K562 (cell line): ENCODE results near the gene THAP5. TPM values are rescaled to one million over a fixed set of nuclear protein-coding genes. Genes with fewer than 3 reads are reported as not detected.

ENCODE experiments used
- THRAP3 ChIP-seq: fragments of 450-650 bp; IDR thresholded peaks from 2 replicates; pipeline ENCODE4 v1.6.1; 2016; ENCODE audit warnings: mild to moderate bottlenecking, inconsistent platforms, borderline replicate concordance
- polyA plus RNA-seq, 8 experiments: library from polyadenylated mRNA; depleted of rRNA in 4 of 8; stranded (reverse) in 5 of 8; unstranded in 3 of 8; fragments of >200 nt; fragmentation: Nextera tagmentation in 2 of 8; fragmentation: Illumina TruSeq in 1 of 8; extraction: Ambion mirVana in 2 of 8; extraction: Trizol in 1 of 8; gene quantifications; 2 replicates each; pipeline versions ENCODE4 v1.2.1 to v1.2.3, GENCODE V29; 2011 to 2014; ENCODE audit warnings: inconsistent platforms in 1 of 8, missing spikeins in 1 of 8
- total RNA-seq, 7 experiments: library from RNA; depleted of rRNA in 6 of 7; stranded (reverse); fragments of >200 nt in 6 of 7; fragmentation: Illumina TruSeq in 2 of 7; extraction: Trizol in 2 of 7; gene quantifications; 2 replicates each; pipeline versions ENCODE4 v1.2.1 to v1.2.3, GENCODE V29; 2011 to 2021; ENCODE audit warnings: low replicate concordance in 1 of 7
- TF ChIP-seq, protein P1 (sequence below): fragments of 450-650 bp; IDR thresholded peaks from 2 replicates; pipeline ENCODE4 v1.6.1; 2016; ENCODE audit warnings: low read depth

Gene THAP5
- total and polyA plus RNA-seq, 9 of the 15 experiments (the other 6 are each of a cell fraction or from before 2014, with no cell fraction given), result 16.5 to 58.1 (median 28.2) TPM

DNA sequence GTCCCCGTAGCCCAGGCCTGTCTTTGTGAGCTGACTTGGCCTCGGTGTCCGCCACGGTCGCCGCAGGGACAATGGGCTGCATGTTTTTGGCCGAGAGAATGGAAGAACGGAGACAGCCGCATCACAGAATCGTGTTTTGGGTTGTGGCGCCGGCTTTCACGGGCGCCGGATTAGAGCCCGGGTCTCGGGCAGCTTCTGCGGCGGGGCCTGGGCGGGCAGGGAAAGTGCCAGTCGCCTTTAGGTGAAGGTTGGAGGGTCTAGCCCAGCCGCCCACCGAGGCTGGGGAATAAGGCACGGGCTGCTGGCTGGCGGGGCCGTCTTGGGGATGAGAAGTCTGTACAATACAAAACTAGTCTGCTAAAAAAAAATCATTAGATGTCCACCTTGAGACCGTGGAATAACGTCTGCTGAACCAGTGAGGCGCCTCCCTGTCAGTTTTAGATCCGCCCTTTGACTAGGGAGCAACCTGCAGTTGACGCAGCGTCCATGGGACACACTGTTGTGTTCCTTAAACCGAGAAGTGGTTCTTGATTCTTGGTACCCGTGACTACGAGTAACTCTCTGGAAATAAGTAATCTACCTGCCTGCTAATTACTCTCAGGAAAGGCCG is 745 bp upstream of the THAP5 start (continued):
- TF ChIP-seq, protein P1, sequence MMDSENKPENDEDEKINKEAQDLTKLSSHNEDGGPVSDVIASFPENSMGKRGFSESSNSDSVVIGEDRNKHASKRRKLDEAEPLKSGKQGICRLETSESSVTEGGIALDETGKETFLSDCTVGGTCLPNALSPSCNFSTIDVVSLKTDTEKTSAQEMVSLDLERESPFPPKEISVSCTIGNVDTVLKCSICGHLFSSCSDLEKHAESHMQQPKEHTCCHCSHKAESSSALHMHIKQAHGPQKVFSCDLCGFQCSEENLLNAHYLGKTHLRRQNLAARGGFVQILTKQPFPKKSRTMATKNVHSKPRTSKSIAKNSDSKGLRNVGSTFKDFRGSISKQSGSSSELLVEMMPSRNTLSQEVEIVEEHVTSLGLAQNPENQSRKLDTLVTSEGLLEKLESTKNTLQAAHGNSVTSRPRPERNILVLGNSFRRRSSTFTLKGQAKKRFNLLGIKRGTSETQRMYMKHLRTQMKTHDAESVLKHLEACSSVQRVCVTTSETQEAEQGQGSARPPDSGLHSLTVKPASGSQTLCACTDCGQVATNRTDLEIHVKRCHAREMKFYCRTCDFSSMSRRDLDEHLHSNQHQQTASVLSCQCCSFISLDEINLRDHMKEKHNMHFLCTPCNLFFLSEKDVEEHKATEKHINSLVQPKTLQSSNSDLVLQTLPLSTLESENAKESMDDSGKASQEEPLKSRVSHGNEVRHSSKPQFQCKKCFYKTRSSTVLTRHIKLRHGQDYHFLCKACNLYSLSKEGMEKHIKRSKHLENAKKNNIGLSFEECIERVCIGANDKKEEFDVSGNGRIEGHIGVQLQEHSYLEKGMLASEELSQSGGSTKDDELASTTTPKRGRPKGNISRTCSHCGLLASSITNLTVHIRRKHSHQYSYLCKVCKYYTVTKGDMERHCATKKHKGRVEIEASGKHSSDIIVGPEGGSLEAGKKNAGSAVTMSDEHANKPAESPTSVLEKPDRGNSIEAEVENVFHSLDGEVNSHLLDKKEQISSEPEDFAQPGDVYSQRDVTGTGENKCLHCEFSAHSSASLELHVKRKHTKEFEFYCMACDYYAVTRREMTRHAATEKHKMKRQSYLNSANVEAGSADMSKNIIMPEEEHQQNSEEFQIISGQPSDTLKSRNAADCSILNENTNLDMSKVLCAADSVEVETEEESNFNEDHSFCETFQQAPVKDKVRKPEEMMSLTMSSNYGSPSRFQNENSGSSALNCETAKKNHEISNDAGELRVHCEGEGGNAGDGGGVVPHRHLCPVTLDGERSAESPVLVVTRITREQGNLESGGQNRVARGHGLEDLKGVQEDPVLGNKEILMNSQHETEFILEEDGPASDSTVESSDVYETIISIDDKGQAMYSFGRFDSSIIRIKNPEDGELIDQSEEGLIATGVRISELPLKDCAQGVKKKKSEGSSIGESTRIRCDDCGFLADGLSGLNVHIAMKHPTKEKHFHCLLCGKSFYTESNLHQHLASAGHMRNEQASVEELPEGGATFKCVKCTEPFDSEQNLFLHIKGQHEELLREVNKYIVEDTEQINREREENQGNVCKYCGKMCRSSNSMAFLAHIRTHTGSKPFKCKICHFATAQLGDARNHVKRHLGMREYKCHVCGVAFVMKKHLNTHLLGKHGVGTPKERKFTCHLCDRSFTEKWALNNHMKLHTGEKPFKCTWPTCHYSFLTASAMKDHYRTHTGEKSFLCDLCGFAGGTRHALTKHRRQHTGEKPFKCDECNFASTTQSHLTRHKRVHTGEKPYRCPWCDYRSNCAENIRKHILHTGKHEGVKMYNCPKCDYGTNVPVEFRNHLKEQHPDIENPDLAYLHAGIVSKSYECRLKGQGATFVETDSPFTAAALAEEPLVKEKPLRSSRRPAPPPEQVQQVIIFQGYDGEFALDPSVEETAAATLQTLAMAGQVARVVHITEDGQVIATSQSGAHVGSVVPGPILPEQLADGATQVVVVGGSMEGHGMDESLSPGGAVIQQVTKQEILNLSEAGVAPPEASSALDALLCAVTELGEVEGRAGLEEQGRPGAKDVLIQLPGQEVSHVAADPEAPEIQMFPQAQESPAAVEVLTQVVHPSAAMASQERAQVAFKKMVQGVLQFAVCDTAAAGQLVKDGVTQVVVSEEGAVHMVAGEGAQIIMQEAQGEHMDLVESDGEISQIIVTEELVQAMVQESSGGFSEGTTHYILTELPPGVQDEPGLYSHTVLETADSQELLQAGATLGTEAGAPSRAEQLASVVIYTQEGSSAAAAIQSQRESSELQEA, result no peak
- TF ChIP-seq THRAP3, result no peak
- TF ChIP-seq, all 486 proteins: peak for 64
